ENCODE measurements around the gene SMC1A.
"Not testable (repeated sequence)": the region's sequence is repeated elsewhere in the genome, so short reads cannot be mapped to it uniquely, and the experiment has no call there.

Gene SMC1A

DNA sequence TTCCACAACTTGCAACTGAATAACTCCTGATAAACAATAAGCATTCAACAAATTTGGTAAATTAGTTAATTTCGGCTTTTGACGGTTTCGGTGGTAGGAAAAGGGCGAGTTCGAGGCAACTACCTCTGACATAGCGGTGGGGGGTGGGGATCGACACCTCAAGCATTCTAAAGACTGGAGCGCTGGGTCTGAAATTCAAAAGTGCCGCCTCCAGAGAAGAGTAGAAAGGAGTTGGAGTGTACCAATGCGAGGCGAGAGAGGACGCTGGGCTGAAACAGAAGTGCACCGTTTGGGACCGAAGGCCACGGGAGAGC, 725 bp downstream of the SMC1A start:
- DNase-seq = no peak

DNA sequence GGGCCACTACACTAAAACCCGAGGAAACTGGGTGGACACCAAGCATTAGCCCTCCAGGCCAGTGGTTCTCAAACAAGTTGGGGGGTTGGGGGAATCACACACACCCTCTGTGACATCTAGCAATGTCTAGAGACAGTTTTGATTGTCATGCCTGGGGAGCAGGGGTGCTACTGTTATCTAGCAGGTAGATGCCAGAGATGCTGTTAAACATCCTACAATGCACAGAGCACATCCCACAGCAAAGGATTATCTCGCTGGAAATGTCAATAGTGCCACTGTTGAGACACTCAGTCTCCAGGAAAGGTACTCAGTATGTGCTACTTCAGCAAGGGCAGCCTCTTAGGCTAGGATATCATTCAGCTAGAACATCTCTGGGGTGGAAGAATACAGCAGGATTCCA, 1.3 kb downstream of the SMC1A start:
- DNase-seq = no peak

DNA sequence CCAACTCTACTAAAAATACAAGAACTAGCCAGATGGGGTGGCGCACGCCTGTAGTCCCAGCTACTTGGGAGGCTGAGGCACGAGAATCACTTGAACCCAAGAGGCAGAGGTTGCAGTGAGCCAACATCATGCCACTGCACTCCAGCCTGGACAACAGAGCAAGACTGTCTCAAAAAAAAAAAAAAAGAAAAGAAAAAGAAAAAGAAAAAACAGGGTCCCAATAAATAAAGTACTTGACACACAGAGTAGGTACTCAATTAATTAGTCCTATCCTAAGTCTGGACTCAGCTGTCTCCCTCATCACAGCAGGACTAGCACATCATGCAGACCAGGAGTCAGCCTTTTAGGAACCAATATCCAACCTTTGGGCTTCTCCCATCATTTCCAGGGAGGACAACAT, 2.1 kb downstream of the SMC1A start:
- not testable (repeated sequence) for DNase-seq

DNA sequence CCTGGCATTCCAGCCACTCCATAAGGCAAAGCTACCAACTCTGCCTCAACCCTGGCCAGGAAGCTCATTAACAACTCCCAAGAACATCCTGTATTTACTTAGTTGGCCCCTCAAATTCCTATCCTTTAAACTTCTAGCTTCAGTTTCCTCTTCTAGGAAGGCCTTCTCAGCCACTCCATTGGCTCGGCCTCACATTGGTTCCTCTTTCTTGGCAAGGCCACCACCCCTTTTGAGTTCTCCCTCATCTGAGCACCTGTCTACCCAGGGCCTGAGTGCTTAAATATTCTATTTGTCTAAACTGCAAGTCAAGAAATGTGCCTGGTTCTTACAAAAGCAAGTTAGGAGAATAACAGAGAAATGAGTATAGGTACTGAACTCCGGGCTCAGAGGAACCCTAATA, 10.0 kb downstream of the SMC1A start:
- DNase-seq = no peak

DNA sequence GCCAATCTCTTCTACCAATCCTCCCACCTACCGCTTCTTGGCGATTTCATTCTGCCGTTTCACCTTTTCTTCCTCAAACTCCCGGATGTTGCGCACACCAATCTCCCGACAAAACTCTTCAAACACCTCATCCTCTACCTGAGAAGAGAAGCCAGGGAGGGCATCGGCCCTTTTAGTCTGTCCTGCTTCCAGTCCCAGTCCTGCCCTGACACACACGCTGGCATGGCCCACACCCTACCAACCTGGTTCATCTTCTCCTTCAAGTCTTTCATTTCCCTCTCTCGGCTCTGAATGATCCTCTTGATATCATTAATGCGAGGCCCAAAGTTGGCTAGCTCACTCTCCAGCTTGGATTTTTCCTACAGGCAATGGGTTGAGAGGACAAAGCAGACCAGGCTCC, 18.9 kb downstream of the SMC1A start:
- no peak for DNase-seq

DNA sequence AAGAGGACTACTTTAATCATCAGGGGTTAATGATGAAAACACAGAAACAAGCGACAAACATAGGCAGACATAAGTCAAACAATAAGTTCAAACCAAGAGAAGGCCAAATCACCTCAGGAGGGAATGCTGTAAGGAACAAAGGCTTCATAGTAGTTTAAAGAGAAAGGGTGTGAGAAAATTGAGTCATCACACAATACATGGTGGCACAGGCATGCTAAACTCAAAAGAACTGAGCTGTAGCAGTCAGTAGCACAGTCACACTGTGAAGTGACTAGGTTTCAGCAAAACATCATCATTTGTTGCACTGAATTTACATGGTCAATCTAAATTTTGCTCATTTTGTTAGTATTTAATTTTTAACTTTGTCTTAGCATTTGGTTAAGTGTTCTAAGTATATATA, 24.2 kb downstream of the SMC1A start:
- DNase-seq = no peak

DNA sequence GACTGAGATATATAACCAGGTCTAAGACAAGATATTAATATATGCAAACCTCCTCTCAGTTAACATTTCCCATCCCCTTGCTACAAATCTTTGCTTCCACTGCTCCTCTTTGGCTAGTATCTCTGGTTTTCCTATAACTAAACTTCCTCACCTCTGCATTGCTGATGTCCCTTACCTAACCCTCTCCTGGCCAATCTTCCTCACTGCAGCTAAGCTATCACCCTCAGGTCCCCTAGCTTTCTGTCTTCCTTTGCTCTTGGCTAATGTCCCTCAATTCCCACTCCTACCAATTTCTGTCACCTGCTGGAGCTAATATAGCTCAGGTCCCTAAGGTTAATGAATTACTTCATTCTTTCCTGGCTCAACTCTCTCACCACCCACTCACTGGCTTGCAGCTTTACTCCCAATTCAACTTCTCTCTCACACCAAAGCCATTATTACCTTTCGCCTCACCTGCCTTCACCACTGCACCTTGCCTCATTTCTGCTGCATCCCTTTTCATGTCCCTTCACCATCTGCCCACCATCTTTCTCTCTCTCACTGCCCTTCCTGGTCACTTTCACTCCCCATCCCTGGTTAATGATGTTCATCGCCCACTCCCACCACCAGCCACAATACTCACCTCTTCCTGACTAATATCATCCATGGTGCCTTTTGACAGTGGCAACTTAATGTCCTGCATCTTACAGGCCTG, 26.7 kb downstream of the SMC1A start:
- no peak for DNase-seq

DNA sequence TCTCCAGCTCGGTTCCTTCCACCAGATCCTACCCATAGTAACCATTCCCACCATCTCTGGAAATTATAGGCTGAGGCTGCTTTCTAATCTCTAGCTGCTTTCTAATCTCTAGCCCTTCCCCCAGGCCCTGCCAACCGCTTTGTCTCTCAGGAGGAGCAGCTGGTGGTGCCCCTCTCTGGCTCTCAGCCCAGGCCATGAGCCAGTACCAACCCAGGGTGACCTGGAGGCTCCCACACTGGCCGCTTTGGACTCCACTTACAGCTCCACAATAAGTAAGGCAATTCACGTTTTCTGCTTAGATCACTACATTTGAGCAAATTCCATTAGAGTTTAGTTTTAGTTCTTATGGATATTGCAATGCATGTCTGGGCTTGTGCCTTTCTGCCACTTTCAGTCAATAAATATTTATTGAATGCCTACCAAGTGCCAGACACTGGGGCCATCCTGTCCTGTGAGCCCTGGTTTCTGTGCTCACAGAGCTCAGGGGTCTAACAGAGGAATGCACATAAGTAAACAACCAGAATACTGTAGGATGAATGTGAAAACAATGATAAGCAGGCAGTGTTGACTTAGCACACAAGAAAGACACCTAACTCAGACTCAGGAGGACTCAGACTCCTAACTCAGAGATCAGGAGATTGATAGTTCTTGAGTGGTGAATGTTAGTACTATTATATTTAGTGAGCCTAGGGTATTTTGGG, 38.9 kb downstream of the SMC1A start:
- DNase-seq = no peak

DNA sequence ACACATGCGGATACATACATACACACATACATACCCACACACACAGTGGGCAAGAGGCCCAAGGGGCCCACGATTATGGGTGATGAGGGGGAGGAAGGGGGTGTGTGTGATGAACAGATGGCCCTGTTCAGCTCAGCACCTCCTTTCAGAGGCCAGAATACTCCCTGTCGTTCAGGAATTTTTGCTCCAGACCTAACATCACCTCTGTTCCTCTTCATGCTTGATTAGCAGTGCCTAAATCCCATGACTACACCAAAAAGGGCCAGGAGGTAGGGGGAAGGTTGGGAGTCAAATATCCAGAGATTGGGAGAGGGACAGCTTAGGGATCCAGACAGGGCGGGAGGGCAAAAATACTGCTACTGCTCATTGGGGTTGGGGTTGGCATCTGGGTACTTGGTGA, 42.7 kb downstream of the SMC1A start:
- no peak for DNase-seq

DNA sequence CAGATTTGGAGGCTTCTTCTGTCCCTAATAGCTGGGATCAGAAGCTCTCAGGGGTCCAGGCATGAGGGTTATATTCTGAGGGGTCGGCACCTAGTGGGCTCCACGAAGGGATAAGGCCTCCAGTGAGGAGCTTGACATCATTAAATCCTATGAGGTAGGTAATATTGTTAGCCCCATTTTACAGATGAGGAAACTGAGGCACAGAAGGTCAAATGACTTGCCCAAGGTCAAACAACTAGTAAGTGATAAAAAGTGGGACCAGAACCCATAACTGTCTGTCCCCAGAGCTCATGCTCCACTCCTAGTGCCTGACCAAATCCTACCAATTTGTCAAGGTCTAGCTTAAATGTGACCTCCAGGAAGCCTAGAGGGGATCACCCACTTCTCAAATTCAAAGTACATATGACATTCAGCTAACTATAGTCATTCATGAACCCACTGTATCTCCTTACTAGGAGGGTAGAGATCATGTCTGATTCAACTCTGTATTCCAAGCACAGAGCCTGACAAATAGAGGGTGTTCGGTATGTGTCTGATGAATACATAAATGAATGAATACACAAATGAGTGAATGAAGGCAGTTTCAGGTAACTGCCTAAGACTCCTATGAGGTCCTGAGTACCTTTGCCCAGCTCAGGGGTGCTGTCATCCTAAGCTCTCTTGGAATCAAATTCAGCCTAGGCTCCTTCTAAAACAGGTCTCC, 43.3 kb downstream of the SMC1A start:
- DNase-seq = no peak

DNA sequence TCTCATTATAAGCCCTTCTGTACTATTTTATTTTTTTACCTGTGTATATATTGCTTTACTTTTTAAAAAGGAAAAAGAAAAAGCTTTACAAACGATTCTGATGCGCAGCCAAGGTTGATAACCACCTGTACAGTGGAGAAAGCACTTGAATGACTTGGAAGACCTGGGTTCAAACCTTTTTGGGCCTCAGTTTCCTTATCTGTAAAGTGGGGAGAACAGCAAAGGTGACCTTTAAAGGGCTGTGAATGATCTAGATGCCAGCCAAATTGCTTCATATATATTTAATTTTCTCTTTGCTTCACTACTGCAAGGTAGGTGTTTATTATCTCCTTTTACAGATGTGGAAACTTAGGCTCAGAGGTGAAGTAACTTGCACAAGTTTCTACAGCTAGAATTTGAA, 45.0 kb downstream of the SMC1A start:
- no peak for DNase-seq

DNA sequence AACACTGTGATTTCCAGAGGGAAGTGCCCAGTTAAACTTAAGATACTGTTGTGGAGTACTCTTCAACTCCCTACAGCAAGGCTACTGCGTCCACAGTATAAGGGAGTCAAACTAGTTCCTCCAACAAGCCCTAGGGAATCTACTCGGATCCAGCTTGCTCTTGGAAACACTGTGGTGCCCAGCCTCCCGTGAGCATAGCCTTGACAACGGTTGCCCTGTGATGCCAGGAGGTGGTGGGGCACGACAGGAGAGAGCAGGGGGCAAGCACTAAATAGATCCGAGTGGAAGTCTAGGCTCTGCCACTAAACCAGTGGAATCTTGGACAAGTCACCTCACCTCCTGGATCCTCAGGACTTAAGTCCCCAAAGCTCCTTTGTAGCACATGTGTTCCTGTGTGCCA, 45.6 kb downstream of the SMC1A start:
- DNase-seq = no peak

DNA sequence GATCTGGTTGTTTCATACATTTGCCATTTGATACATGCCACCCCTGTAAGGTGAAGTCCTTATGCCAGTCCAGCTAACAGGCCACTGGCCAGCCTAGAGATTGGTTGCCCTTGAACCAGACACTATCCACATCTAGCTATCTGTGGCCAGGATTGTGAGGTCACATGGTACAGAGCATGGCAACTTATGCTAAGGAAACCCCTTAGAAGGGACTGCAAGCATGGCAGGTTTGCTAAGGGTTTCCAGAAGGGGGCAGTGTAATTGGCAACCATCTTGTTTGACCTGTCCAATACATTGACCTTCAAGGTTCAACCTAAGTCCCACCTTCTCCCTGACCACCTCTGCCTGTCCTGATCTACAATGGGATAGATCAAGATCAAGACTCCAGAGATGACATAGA, 47.5 kb downstream of the SMC1A start:
- DNase-seq = no peak

DNA sequence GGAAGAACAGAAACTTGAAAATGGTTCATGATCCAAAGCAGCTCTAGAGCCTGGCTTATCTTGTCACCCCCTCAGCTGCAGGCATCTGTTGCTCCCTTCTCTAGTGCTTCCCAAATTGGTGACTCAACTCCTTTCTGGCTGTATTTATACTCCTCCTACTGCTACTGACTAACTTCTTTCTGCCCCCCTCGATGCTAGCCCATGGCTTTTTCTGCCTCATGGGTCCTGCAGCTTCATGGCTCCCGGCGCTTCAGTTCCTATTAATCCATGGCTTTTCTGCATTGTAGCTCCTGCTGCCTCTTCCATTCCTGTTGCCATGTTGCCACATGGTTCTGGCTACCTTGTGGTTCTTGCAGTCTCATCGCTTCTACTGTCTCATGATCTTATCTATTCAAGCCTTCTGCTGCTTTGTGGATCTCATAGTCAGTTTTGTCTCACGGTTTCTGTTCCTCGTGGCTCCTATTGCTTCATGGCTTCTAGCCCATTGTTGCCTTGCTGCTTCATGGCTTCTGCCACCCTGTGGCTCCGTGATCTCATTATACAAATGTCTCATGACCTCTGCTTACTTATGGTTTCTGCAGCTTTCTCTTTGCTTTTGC, 48.1 kb downstream of the SMC1A start:
- DNase-seq = no peak

DNA sequence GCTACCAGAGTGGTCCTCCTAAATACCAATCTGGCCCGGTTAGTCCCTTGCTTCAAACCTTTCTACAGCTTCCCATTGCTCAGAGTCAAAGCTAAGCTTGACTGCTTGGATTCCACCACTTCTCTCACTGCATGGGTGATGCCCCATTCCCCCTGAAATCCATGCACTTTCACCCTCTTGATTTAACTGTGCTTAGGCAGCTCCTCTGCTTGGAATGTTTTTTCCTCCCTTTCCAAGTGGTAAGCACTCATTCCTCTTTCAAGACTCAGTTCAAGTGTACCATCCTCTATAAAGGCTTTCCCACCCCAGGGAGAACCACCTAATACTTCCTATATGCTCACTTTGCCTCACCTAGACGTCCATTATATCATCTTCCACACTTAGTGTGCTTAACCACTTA, 49.1 kb downstream of the SMC1A start:
- no peak for DNase-seq

DNA sequence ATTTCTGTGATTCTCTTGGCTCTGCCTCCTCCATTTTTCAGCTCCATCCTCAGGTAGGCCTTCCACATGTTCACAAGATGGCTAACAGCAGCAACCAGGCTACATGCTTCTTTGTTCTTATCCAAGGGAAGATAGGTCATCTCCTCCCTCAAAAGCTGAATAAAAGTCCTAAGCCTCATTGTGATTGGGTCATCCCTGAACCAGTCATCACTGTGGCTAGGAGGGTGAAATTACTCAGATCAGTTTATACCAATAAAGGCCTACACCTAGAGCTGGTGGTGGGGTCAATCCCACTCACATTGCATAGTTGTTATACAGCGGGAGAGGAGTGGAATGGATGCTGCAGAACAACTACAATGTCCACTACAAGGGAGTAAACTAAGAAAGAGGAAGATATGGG, 56.0 kb downstream of the SMC1A start:
- not testable (repeated sequence) for DNase-seq

DNA sequence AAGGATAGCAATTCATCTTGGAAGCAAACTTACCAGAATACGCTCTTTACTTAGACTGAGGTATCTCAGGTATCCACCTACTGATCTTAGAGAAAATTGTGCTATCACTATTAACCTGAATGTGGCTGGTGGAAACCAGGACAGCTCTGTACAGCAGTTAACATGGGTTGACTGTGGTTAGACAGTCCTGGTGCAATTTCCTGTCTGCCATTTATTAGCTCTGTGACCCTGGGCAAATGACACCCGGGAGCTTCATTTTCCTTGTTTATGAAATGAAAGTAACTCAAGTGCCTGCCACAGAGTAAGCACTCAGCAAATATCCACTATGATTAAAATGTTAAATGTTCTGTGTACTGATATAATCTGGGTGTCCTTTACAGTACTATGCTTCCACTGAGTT, 60.0 kb downstream of the SMC1A start:
- no peak for DNase-seq

DNA sequence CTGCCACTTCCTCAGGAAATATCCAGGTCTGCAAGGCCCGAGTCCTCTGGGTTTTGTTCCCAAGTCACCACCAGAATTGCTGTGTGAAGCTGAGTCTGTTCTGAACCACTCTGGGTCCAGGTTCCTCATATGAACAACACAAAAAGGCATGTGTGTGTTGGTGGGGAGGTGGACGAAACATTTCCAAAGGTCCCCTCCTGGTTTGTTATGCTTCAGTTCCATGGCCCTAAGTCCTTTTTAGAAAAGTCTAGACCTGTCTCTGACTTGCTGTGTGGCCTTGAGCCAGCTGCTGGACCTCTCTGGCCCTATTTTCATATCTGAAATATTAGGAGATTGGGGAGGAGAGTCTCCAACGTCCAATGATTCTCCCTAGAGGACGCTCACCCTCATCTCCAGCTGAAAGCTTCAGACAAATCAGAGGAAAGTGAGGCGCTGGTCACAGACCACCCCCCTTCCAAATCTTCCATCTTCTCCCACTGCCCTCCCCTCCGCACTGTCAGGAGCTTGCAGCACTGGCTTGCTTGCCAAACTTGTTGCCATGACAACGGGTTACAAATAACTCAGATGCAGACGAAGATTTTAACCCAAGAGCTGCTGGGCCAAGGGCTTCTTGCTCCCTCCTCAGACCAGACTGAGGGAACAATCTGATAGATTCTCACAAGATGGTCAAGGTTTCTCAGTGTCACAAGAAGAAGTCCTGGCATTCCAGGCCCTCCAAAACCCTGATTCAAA, 64.5 kb downstream of the SMC1A start:
- no peak for DNase-seq

DNA sequence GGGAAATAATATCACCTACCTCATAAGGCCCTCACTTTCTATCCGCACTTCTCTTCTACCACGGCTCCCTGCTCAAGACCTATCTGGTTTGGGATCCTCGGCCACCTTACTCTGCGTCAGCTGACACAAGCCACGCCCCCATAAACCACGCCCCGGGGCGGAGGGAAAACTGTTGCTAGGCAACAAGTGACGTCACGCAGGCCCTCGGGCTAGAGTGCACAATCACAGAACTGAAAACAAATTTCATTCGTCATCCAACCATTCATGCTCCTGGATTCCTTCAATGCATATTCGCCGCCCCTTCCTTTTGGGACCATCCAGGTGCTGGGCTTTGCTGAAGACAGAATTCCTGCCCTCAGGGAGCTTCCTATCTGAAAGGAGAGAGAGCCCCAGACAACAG, 66.3 kb downstream of the SMC1A start:
- DNase-seq = no peak

DNA sequence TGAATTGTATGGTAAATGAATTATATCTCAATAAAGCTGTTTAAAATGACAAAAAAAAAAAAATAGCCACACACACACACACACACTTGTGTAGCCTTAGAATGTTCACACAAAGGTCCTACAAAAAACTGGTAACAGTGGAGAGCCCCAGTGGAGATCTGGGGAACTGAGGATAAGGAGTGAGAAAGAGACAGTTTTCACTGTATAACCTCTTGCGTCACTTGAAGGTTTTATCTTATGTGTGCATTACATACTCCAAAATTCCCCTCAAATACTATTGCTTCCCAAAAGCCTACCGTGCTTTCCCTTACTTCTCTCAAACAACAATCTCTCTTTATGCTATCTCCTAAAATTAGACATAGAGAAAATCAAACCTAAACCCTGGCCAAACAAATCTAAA, 67.8 kb downstream of the SMC1A start:
- DNase-seq = no peak

DNA sequence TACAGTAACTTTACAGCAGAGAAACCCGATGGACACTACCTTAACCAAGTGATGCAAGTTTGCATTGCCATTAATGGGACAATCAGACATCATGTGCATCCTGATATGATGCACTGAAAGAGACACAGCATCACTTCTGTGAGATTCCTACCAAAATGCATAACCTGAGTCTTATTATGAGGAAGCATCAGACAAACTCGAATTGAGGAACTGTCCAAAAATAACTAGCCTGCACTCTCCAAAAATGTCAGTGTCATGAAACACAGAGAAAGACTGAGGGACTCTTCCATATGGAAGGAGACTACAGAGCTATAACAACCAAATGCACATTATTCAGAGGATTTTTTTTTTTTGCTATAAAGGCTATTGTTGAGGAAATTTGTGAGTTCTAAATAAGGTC, 74.5 kb downstream of the SMC1A start:
- DNase-seq = no peak

DNA sequence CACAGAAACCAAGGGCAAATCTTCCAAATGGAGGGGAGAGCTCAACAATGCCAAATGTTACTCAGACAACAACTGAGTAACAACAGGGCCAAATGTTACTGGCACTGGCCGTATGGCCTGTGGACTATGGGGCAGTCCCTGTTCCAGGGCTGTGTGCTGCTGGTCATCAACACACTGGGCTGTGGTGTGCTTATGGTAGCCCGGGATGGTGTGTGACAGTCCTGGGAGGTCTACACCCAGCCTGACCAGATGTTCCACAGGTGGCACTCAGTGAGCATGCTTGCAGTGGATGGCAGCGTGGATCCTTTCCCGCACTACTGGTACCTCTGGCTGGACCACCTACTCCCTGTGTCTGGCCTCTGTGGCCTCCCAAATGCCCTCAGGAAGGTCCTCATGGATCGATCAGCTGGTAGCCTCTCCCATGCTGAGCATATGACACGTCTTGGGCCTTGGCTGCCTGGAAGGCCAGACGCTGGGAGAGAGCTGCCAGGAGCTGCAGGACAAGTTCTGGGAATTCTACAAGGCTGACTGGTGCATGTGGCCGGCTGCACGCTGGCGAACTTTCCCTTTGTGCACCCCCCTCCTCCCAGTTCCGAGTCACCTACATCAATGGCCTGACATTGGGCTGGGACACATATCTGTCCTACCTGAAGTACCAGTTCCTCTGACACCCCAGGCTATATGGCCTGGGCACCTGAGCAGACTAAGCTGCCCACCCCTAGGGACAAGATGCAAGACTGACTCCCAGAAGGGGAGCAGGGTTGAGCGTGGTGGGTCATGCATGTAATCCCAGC, 81.4 kb downstream of the SMC1A start:
- DNase-seq = no peak

DNA sequence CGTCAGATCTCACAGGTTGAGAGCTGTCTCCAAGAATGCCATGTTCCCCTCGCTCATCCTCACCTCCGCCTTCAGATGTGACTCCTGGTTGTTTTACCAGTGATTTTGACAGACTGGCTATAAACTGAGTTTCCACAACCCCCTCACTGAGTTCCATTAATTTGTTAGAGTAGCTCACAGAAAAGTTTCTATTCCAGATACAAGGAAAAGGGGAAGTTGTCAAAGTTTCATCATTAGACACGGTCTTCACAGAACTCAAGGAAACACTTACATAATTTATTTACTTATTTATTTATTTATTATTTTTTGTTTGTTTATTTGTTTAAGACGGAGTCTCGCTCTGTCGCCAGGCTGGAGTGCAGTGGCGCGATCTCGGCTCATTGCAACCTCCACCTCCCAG, 85.4 kb downstream of the SMC1A start:
- no peak for DNase-seq

Measured in activated naive CD4-positive, alpha-beta T cell (primary cell).